Panc1 (cell line): ENCODE measurements around the gene NR6A1. TPM values are rescaled to one million over a fixed set of nuclear protein-coding genes. Genes with fewer than 3 reads are reported as not detected.

Source experiments
- ATAC-seq: fragments of 200-7000 bp; cut with Tn5 transposase; 2 replicates; pipeline ENCODE4 v1.9.1; 2020; ENCODE audit warnings: mild to moderate bottlenecking, moderate library complexity
- BruUV-seq: library from RNA; stranded (reverse); fragments of 400-500 nt; replicated peaks from 2 replicates; lab custom pipeline; 2021; lab: Mats Ljungman, UMichigan
- CTCF ChIA-PET: fragments of 300-600 bp; sonication (Branson Sonifier 250); formaldehyde crosslinking; loops from one replicate; lab custom pipeline; 2022; ENCODE audit warnings: antibody characterized with exemption; lab: Charles Lee
- POLR2A ChIA-PET: fragments of 300-600 bp; sonication (Branson Sonifier 250); formaldehyde crosslinking; loops from one replicate; lab custom pipeline; 2022; ENCODE audit warnings: antibody characterized with exemption; lab: Charles Lee
- DNase-seq: peaks from one replicate; pipeline ENCODE4 v3.0.0-alpha.2; 2010; ENCODE audit warnings: low read depth, low spot score
- H3K27ac ChIP-seq: 2 replicates; pipeline ENCODE4 v1.5.1; 2011; ENCODE audit warnings: mild to moderate bottlenecking, low read length, inconsistent platforms
- H3K27me3 ChIP-seq: fragments of 200-500 bp; sonication (Bioruptor generic); 2 replicates; pipeline ENCODE4 v1.6.0; 2014; ENCODE audit warnings: low read length, inconsistent platforms; ENCODE audit not compliant: control insufficient read depth, insufficient read depth
- H3K36me3 ChIP-seq: fragments of 200-500 bp; sonication (Bioruptor generic); 2 replicates; pipeline ENCODE4 v1.5.1; 2014; ENCODE audit warnings: inconsistent platforms, mild to moderate bottlenecking, low read length, moderate library complexity; ENCODE audit not compliant: control insufficient read depth, insufficient read depth
- H3K4me1 ChIP-seq: 2 replicates; pipeline ENCODE4 v1.5.1; 2011; ENCODE audit warnings: inconsistent platforms, mild to moderate bottlenecking, low read length, moderate library complexity; ENCODE audit not compliant: control insufficient read depth, insufficient read depth
- H3K4me3 ChIP-seq, 2 experiments: 2 replicates each; pipeline ENCODE4 v1.5.1; 2011 to 2012; ENCODE audit warnings: low read depth in 2 of 2, low read length in 2 of 2, mild to moderate bottlenecking in 2 of 2, inconsistent platforms in 1 of 2, moderate library complexity in 1 of 2
- H3K9me3 ChIP-seq: fragments of 200-500 bp; sonication (Bioruptor generic); 2 replicates; pipeline ENCODE4 v1.5.1; 2014; ENCODE audit warnings: low read depth, mild to moderate bottlenecking, inconsistent platforms, low read length, moderate library complexity; ENCODE audit not compliant: control insufficient read depth, insufficient read depth
- POLR2AphosphoS5 ChIP-seq: IDR thresholded peaks from 2 replicates; pipeline ENCODE4 v1.6.1; 2012; ENCODE audit warnings: mild to moderate bottlenecking, low read depth, low read length, moderate library complexity
- SIN3A ChIP-seq: IDR thresholded peaks from 2 replicates; pipeline ENCODE4 v1.6.1; 2012; ENCODE audit warnings: low read depth, mild to moderate bottlenecking, low read length, moderate library complexity, borderline replicate concordance; ENCODE audit not compliant: insufficient read depth
- TCF7L2 ChIP-seq: IDR thresholded peaks from 2 replicates; pipeline ENCODE4 v1.6.1; 2011; ENCODE audit warnings: mild to moderate bottlenecking, low read depth, low read length, inconsistent platforms
- in situ Hi-C: cut with HindIII; loops from 2 replicates; pipeline ENCODE4 v1.10.0; 2016; ENCODE audit warnings: low sequenced_read_pairs, low pct_unique_long_range_greater_than_20kb
- intact Hi-C: fragments of 100-400 bp; cut with micrococcal nuclease; formaldehyde crosslinking; loops from one replicate; pipeline ENCODE4 v1.10.0; 2022; ENCODE audit not compliant: unreplicated experiment
- total RNA-seq: library from RNA; stranded (reverse); gene quantifications from one replicate; pipeline ENCODE4 v1.2.1, GENCODE V29; 2021; ENCODE audit not compliant: unreplicated experiment
- TF ChIP-seq, protein P1 (sequence below), 2 experiments: IDR thresholded peaks; 2 replicates each; pipeline ENCODE4 v1.6.1; 2011 to 2012; ENCODE audit warnings: low read depth in 2 of 2, control low read depth in 1 of 2, low read length in 1 of 2, mild to moderate bottlenecking in 1 of 2, moderate library complexity in 1 of 2; ENCODE audit not compliant: insufficient read depth in 1 of 2
- TF ChIP-seq, protein P2 (sequence below): fragments of 450-650 bp; IDR thresholded peaks from 2 replicates; pipeline ENCODE4 v1.5.1; 2017; ENCODE audit warnings: mild to moderate bottlenecking

The NR6A1 gene
- total RNA-seq, 1 experiment from 2014 or later, result 7.6 TPM

DNA sequence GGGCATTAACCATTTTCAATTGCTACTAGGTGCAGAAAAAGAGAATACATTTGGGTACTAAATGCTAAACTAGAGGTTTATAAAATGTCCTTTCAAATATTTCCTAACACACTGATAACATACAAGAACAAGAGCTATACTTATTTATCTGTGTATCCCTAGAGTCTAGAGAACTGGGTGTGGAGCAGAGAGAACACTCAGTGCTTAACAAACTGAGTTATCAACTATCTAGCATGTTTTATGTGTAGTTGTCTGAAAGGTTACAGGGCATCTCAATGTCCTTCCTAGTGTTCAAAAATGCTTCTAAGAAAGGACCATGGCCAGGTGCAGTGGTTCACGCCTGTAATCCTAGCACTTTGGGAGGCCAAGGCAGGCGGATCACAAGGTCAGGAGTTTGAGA is 40.3 kb downstream of the NR6A1 start:
- no peaks in the 10 kb centered on the region for H3K9me3 ChIP-seq
- H3K27ac ChIP-seq, result no peak overlapping the region
- ChIA-PET CTCF (no interaction called here), POLR2A (interaction anchor here (0.7 kb wide), 1 partner anchor 34 kb away, joined by 12 read pairs; no protein-coding TSS in a partner anchor)
- no peak for DNase-seq
- no TSS peak for BruUV-seq
- ATAC-seq, result no peak
- intact Hi-C loops (no loop called here), in situ Hi-C loops (no loop called here)
- TF ChIP-seq TCF7L2, result no peak
- TF ChIP-seq, protein P1, sequence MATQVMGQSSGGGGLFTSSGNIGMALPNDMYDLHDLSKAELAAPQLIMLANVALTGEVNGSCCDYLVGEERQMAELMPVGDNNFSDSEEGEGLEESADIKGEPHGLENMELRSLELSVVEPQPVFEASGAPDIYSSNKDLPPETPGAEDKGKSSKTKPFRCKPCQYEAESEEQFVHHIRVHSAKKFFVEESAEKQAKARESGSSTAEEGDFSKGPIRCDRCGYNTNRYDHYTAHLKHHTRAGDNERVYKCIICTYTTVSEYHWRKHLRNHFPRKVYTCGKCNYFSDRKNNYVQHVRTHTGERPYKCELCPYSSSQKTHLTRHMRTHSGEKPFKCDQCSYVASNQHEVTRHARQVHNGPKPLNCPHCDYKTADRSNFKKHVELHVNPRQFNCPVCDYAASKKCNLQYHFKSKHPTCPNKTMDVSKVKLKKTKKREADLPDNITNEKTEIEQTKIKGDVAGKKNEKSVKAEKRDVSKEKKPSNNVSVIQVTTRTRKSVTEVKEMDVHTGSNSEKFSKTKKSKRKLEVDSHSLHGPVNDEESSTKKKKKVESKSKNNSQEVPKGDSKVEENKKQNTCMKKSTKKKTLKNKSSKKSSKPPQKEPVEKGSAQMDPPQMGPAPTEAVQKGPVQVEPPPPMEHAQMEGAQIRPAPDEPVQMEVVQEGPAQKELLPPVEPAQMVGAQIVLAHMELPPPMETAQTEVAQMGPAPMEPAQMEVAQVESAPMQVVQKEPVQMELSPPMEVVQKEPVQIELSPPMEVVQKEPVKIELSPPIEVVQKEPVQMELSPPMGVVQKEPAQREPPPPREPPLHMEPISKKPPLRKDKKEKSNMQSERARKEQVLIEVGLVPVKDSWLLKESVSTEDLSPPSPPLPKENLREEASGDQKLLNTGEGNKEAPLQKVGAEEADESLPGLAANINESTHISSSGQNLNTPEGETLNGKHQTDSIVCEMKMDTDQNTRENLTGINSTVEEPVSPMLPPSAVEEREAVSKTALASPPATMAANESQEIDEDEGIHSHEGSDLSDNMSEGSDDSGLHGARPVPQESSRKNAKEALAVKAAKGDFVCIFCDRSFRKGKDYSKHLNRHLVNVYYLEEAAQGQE (IDR thresholded peaks at IDR 0.05; ENCODE audit: insufficient read depth in 1 of 2, low read depth in 2 of 2, low read length in 1 of 2), result no peak
- TF ChIP-seq SIN3A, result no peak
- TF ChIP-seq POLR2AphosphoS5, result no peak
- TF ChIP-seq, protein P2, sequence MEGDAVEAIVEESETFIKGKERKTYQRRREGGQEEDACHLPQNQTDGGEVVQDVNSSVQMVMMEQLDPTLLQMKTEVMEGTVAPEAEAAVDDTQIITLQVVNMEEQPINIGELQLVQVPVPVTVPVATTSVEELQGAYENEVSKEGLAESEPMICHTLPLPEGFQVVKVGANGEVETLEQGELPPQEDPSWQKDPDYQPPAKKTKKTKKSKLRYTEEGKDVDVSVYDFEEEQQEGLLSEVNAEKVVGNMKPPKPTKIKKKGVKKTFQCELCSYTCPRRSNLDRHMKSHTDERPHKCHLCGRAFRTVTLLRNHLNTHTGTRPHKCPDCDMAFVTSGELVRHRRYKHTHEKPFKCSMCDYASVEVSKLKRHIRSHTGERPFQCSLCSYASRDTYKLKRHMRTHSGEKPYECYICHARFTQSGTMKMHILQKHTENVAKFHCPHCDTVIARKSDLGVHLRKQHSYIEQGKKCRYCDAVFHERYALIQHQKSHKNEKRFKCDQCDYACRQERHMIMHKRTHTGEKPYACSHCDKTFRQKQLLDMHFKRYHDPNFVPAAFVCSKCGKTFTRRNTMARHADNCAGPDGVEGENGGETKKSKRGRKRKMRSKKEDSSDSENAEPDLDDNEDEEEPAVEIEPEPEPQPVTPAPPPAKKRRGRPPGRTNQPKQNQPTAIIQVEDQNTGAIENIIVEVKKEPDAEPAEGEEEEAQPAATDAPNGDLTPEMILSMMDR, result no peak
- H3K36me3 ChIP-seq, result peaks cover 2% of the 10 kb centered on the region; the same call in 1 of the 2 replicates
- no peaks in the 10 kb centered on the region for H3K27me3 ChIP-seq
- H3K4me1 ChIP-seq, result peaks cover 25% of the 10 kb centered on the region
- H3K4me3 ChIP-seq, result no peak overlapping the region

DNA sequence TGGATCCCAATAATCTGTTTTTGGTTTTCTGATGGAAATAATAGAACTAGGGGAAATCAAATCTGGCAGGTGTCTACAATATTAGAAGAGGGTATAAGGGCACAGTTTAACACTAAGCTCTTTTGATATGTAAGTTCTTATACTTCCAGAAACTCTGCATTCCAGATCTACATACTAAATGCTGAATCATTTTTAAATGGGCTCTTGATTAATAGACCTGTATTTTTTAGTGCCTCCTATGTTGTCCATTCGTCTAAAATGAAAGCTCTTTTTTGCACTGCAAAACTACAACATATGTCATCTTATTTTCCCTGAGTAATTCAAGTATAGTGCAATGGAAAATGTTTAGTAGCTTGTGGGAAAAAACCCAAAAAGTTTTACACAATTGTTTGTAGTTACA is 44.2 kb downstream of the NR6A1 start:
- Histone ChIP-seq H3K9me3 (no peaks in the 10 kb centered on the region), H3K4me3 (no peak overlapping the region), H3K27me3 (no peaks in the 10 kb centered on the region), H3K4me1 (peaks cover 18% of the 10 kb centered on the region), H3K27ac (no peak overlapping the region), H3K36me3 (peaks cover 2% of the 10 kb centered on the region; the same call in 1 of the 2 replicates)
- DNase-seq (no peak), ATAC-seq (no peak)
- intact Hi-C loops, result no loop called here
- CTCF ChIA-PET, result no interaction called here
- BruUV-seq, result no TSS peak
- TF ChIP-seq TCF7L2, result no peak
- no peak for TF ChIP-seq SIN3A
- TF ChIP-seq, protein P2, result no peak
- TF ChIP-seq, protein P1 (IDR thresholded peaks at IDR 0.05; ENCODE audit: insufficient read depth in 1 of 2, low read depth in 2 of 2, low read length in 1 of 2), result no peak
- no peak for TF ChIP-seq POLR2AphosphoS5
- in situ Hi-C loops, result no loop called here
- POLR2A ChIA-PET, result no interaction called here
